Colonic mucosa (tissue), 4 donors: Measurements from ENCODE around the gene EVL. TPM values are rescaled to one million over a fixed set of nuclear protein-coding genes. Genes with fewer than 3 reads are reported as not detected.
A peak's percentile ranks its signal among the peaks of the same experiment; 100 is the strongest.

Experiments
- DNase-seq: peaks from one replicate; pipeline ENCODE4 v3.0.0-alpha.2; 2020
- H3K27ac ChIP-seq: fragments of 200-600 bp; one replicate; pipeline ENCODE4 v1.8.0; 2021
- H3K27me3 ChIP-seq: fragments of 200-600 bp; one replicate; pipeline ENCODE4 v1.8.0; 2021
- H3K36me3 ChIP-seq: fragments of 200-600 bp; one replicate; pipeline ENCODE4 v1.8.0; 2021
- H3K4me1 ChIP-seq: fragments of 200-600 bp; one replicate; pipeline ENCODE4 v1.8.0; 2021; ENCODE audit warnings: mild to moderate bottlenecking
- H3K4me3 ChIP-seq: fragments of 200-600 bp; one replicate; pipeline ENCODE4 v1.8.0; 2021
- H3K9ac ChIP-seq, 2 donors: one replicate each; pipeline ENCODE4 v1.7.0; 2013; ENCODE audit warnings: control low read depth in 2 of 2, low read depth in 2 of 2, low read length in 2 of 2
- H3K9me3 ChIP-seq: fragments of 200-600 bp; one replicate; pipeline ENCODE4 v1.8.0; 2021
- intact Hi-C: fragments of 100-400 bp; cut with DNase I; formaldehyde crosslinking; loops from one replicate; pipeline ENCODE4 v1.14.1; 2022
- total RNA-seq, 2 donors: library from RNA; stranded (reverse); fragmentation: NEBNext Ultra II Directional in 1 of 2; extraction: Animal tissue kit (Norgen Biotek cat#: 25700) in 1 of 2; gene quantifications; one replicate each; pipeline ENCODE4 v1.2.1, GENCODE V29; 2021
- TF ChIP-seq, protein P1 (sequence below): fragments of 200-600 bp; IDR thresholded peaks from one replicate; pipeline ENCODE4 v1.8.0; 2022; ENCODE audit warnings: antibody characterized with exemption, mild to moderate bottlenecking
- donor health status: healthy.
- donor health status: DM: no; HTN: no; CAD: no.
- donor health status: DM: no; HTN: no; CAD: no.

Gene EVL
- total RNA-seq, 2 donors from 2014 or later: 13.7 to 15.4 TPM

GRCh38 chr14:100160534-100160916 lies 95.3 kb downstream of the EVL start:
- Histone ChIP-seq H3K27ac (no peak overlapping the region), H3K4me1 (peaks cover 5% of the 10 kb centered on the region), H3K9ac (no peak overlapping the region), H3K9me3 (no peaks in the 10 kb centered on the region), H3K27me3 (peaks cover 14% of the 10 kb centered on the region), H3K4me3 (no peak overlapping the region), H3K36me3 (no peaks in the 10 kb centered on the region)
- DNase-seq: no peak
- TF ChIP-seq, protein P1, sequence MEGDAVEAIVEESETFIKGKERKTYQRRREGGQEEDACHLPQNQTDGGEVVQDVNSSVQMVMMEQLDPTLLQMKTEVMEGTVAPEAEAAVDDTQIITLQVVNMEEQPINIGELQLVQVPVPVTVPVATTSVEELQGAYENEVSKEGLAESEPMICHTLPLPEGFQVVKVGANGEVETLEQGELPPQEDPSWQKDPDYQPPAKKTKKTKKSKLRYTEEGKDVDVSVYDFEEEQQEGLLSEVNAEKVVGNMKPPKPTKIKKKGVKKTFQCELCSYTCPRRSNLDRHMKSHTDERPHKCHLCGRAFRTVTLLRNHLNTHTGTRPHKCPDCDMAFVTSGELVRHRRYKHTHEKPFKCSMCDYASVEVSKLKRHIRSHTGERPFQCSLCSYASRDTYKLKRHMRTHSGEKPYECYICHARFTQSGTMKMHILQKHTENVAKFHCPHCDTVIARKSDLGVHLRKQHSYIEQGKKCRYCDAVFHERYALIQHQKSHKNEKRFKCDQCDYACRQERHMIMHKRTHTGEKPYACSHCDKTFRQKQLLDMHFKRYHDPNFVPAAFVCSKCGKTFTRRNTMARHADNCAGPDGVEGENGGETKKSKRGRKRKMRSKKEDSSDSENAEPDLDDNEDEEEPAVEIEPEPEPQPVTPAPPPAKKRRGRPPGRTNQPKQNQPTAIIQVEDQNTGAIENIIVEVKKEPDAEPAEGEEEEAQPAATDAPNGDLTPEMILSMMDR: no peak
- intact Hi-C loops: no loop called here

DNA sequence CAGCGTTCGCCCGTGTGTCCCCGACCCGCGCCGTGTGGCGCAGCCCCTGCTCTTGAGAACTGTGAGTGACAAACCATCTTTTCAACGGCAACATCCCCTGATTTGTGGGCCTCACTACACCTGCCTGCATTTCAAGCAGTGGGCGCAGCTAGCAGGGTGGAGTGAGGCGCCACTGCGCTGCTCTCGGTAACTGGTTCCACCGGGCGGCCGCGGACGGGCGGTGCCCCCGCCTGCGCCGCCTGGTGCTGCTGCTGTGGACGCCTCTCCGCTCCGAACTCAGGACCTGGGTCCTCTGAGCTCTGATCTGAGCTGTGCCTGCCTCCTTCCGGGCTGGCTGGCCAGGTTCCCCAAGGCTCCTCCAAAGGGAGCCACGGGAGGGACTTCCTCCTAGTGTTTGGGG lies 100.2 kb downstream of the EVL start:
- intact Hi-C loops: no loop called here
- Histone ChIP-seq H3K4me1 (no peaks in the 10 kb centered on the region), H3K27me3 (no peaks in the 10 kb centered on the region), H3K9me3 (no peaks in the 10 kb centered on the region), H3K9ac (peak overlapping the region; percentile 24 to 58), H3K4me3 (no peak overlapping the region), H3K27ac (no peak overlapping the region), H3K36me3 (no peaks in the 10 kb centered on the region)
- TF ChIP-seq, protein P1: no peak
- no peak for DNase-seq

DNA sequence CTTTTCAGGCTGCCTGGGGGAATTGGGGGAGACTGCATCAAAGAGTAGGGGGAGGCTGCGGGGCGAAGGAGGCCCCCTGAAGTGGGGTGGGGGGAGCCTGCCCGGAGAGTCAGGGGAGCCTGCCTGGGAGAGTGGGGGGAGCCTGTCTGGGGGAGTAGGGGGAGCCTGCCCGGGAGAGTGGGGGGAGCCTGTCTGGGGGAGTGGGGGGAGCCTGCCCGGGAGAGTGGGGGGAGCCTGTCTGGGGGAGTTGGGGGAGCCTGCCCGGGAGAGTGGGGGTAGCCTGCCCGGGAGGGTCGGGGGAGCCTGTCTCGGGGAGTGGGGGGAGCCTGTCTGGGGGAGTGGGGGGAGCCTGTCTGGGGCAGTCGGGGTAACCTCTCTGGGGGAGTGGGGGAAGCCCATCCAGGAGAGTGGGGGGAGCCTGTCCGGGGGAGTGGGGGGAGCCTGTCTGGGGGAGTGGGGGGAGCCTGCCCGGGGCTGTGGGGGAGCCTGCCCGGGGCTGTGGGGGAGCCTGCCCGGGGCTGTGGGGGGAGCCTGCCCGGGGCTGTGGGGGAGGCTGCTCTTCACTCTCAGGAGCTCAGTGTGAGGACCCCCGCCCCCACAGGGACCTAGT lies 100.7 kb downstream of the EVL start:
- H3K27ac ChIP-seq: no peak overlapping the region
- no peaks in the 10 kb centered on the region for H3K9me3 ChIP-seq
- intact Hi-C loops: no loop called here
- TF ChIP-seq, protein P1: no peak
- H3K36me3 ChIP-seq: no peaks in the 10 kb centered on the region
- H3K9ac ChIP-seq: peak overlapping the region; percentile 50 to 58
- H3K4me3 ChIP-seq: no peak overlapping the region
- H3K27me3 ChIP-seq: no peaks in the 10 kb centered on the region
- H3K4me1 ChIP-seq: no peaks in the 10 kb centered on the region
- no peak for DNase-seq

DNA sequence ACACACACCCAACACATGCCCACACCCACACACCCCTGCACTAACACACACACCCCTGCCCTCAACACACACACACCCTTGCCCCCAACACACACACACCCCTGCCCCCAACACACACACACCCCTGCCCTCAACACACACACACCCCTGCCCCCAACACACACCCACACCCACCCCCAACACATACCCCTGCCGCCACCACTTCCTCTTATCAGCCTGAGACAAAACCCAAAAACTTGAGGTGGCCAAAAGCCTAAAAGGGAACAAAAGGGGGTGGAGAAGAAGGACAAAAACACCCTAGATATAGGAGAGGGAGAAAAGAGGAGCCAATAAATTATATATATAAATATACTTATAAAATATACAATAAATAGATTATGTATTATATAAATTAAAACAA lies 103.3 kb downstream of the EVL start:
- Histone ChIP-seq H3K9ac (no peak overlapping the region), H3K4me1 (no peaks in the 10 kb centered on the region), H3K27ac (no peak overlapping the region), H3K27me3 (no peaks in the 10 kb centered on the region), H3K36me3 (no peaks in the 10 kb centered on the region), H3K9me3 (no peaks in the 10 kb centered on the region), H3K4me3 (no peak overlapping the region)
- intact Hi-C loops: no loop called here
- TF ChIP-seq, protein P1: no peak
- no peak for DNase-seq

DNA sequence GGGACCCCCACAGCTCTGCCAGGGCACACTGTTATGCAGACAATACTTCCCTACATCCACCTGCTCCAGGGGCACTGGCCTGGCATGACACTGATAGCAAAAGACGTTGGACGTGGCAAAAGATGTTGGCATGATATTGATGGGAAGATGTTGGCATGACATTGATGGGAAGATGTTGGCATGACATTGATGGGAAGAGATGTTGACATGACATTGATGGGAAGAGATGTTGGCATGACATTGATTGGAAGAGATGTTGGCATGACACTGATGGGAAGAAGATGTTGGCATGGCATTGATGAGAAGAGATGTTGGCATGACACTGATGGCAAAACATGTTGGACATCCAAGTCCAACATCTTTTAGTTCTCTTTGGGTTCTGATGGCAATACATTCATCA lies 105.7 kb downstream of the EVL start:
- Histone ChIP-seq H3K4me1 (no peaks in the 10 kb centered on the region), H3K4me3 (no peak overlapping the region), H3K27me3 (no peaks in the 10 kb centered on the region), H3K9ac (no peak overlapping the region), H3K9me3 (no peaks in the 10 kb centered on the region), H3K36me3 (no peaks in the 10 kb centered on the region), H3K27ac (no peak overlapping the region)
- TF ChIP-seq, protein P1: no peak
- no peak for DNase-seq
- intact Hi-C loops: no loop called here
